Activated T-cell treated with anti-CD3 and anti-CD28 coated beads, Interleukin-2, amount 50 U/mL, for 72 hours (primary cell): Measurements from ENCODE around the gene P3H1. TPM values are rescaled to one million over a fixed set of nuclear protein-coding genes. Genes with fewer than 3 reads are reported as not detected.

Experiments
- ATAC-seq, 2 donors: fragments of 150-1000 bp; cut with Tn5 transposase; replicated peaks in 1 of 2; 2 replicates each; pipeline ENCODE4 v1.10.0; 2021; ENCODE audit warnings: moderate library complexity in 2 of 2, mild to moderate bottlenecking in 1 of 2
- DNase-seq, 2 donors: peaks; one replicate each; pipeline ENCODE4 v3.0.0; 2021 to 2022; ENCODE audit warnings: mixed read lengths in 1 of 2
- H3K27ac Mint-ChIP-seq: one replicate; pipeline ENCODE4 v1.8.0; 2022; ENCODE audit warnings: mild to moderate bottlenecking, moderate library complexity, mixed read lengths
- H3K27me3 Mint-ChIP-seq: one replicate; pipeline ENCODE4 v1.8.0; 2022; ENCODE audit warnings: low read depth, mixed read lengths
- H3K36me3 Mint-ChIP-seq, 2 donors: one replicate each; pipeline ENCODE4 v1.8.0; 2022; ENCODE audit warnings: mixed read lengths in 2 of 2, mild to moderate bottlenecking in 1 of 2; ENCODE audit not compliant: insufficient read depth in 2 of 2
- H3K4me1 Mint-ChIP-seq: one replicate; pipeline ENCODE4 v1.8.0; 2022; ENCODE audit warnings: low read depth, mixed read lengths
- H3K4me3 Mint-ChIP-seq, 2 donors: one replicate each; pipeline ENCODE4 v1.8.0; 2022; ENCODE audit warnings: mild to moderate bottlenecking in 2 of 2, mixed read lengths in 2 of 2, moderate library complexity in 2 of 2
- H3K9me3 Mint-ChIP-seq, 2 donors: one replicate each; pipeline ENCODE4 v1.8.0; 2022; ENCODE audit warnings: mixed read lengths in 2 of 2
- total RNA-seq, 2 donors: library from RNA; stranded (reverse); gene quantifications; one replicate each; pipeline ENCODE4 v1.2.3, GENCODE V29; 2022

P3H1 gene
- total RNA-seq, 2 donors from 2014 or later: 32.6 to 36.0 TPM

GRCh38 chr1:42748461-42749410, 18.1 kb downstream of the P3H1 start:
- no peak for ATAC-seq
- no peak for DNase-seq
- Mint-ChIP-seq H3K4me3 (no peak overlapping the region), H3K36me3 (peaks cover 10 to 11% of the 10 kb centered on the region in 2 donors), H3K4me1 (no peaks in the 10 kb centered on the region), H3K27ac (no peak overlapping the region), H3K9me3 (no peaks in the 10 kb centered on the region), H3K27me3 (no peaks in the 10 kb centered on the region)

- H3K27ac Mint-ChIP-seq: no peak overlapping the region
- peaks cover 10 to 11% of the 10 kb centered on the region in 2 donors for H3K36me3 Mint-ChIP-seq
- DNase-seq: no peak
- H3K9me3 Mint-ChIP-seq: no peaks in the 10 kb centered on the region
- no peaks in the 10 kb centered on the region for H3K4me1 Mint-ChIP-seq
- no peak for ATAC-seq
- H3K27me3 Mint-ChIP-seq: no peaks in the 10 kb centered on the region
- no peak overlapping the region for H3K4me3 Mint-ChIP-seq
Measured at GRCh38 chr1:42748021-42748420, 18.8 kb downstream of the P3H1 start.

GRCh38 chr1:42747125-42747524, 19.7 kb downstream of the P3H1 start:
- Mint-ChIP-seq H3K9me3 (no peaks in the 10 kb centered on the region), H3K4me3 (no peak overlapping the region), H3K36me3 (peaks cover 9 to 10% of the 10 kb centered on the region in 2 donors), H3K27ac (no peak overlapping the region), H3K4me1 (no peaks in the 10 kb centered on the region), H3K27me3 (no peaks in the 10 kb centered on the region)
- ATAC-seq (peak in 1 of 2 donors; percentile 36), DNase-seq (peak; percentile 38 to 42)

GRCh38 chr1:42746436-42747105, 20.3 kb downstream of the P3H1 start:
- DNase-seq (no peak), ATAC-seq (no peak)
- Mint-ChIP-seq H3K27ac (no peak overlapping the region), H3K4me1 (no peaks in the 10 kb centered on the region), H3K36me3 (peaks cover 5 to 6% of the 10 kb centered on the region in 2 donors), H3K9me3 (no peaks in the 10 kb centered on the region), H3K4me3 (no peak overlapping the region), H3K27me3 (no peaks in the 10 kb centered on the region)

GRCh38 chr1:42745851-42746250, 21.0 kb downstream of the P3H1 start:
- H3K27me3 Mint-ChIP-seq: no peaks in the 10 kb centered on the region
- H3K9me3 Mint-ChIP-seq: no peaks in the 10 kb centered on the region
- no peak for ATAC-seq
- no peak for DNase-seq
- no peak overlapping the region for H3K4me3 Mint-ChIP-seq
- no peaks in the 10 kb centered on the region for H3K4me1 Mint-ChIP-seq
- H3K36me3 Mint-ChIP-seq: peaks cover 4 to 5% of the 10 kb centered on the region in 2 donors
- no peak overlapping the region for H3K27ac Mint-ChIP-seq

- H3K36me3 Mint-ChIP-seq: no peaks in the 10 kb centered on the region
- no peak for ATAC-seq
- no peak overlapping the region for H3K27ac Mint-ChIP-seq
- no peaks in the 10 kb centered on the region for H3K27me3 Mint-ChIP-seq
- H3K4me3 Mint-ChIP-seq: no peak overlapping the region
- H3K4me1 Mint-ChIP-seq: no peaks in the 10 kb centered on the region
- H3K9me3 Mint-ChIP-seq: no peaks in the 10 kb centered on the region
- no peak for DNase-seq
Measured at GRCh38 chr1:42744148-42744413, 22.7 kb downstream of the P3H1 start.

- H3K4me3 Mint-ChIP-seq: no peak overlapping the region
- H3K36me3 Mint-ChIP-seq: no peaks in the 10 kb centered on the region
- ATAC-seq: no peak
- no peak for DNase-seq
- H3K9me3 Mint-ChIP-seq: no peaks in the 10 kb centered on the region
- H3K27me3 Mint-ChIP-seq: no peaks in the 10 kb centered on the region
- H3K4me1 Mint-ChIP-seq: no peaks in the 10 kb centered on the region
- no peak overlapping the region for H3K27ac Mint-ChIP-seq
Measured at GRCh38 chr1:42743317-42744147, 23.3 kb downstream of the P3H1 start.

- no peaks in the 10 kb centered on the region for H3K36me3 Mint-ChIP-seq
- no peaks in the 10 kb centered on the region for H3K9me3 Mint-ChIP-seq
- H3K4me1 Mint-ChIP-seq: no peaks in the 10 kb centered on the region
- H3K27me3 Mint-ChIP-seq: no peaks in the 10 kb centered on the region
- ATAC-seq: no peak
- DNase-seq: no peak
- H3K4me3 Mint-ChIP-seq: no peak overlapping the region
- H3K27ac Mint-ChIP-seq: no peak overlapping the region
Measured at GRCh38 chr1:42742617-42743316, 24.1 kb downstream of the P3H1 start.

GRCh38 chr1:42742141-42742540, 24.7 kb downstream of the P3H1 start:
- H3K36me3 Mint-ChIP-seq: no peaks in the 10 kb centered on the region
- no peak overlapping the region for H3K27ac Mint-ChIP-seq
- H3K4me3 Mint-ChIP-seq: no peak overlapping the region
- ATAC-seq (no peak), DNase-seq (no peak)
- H3K4me1 Mint-ChIP-seq: peaks cover 5% of the 10 kb centered on the region
- H3K27me3 Mint-ChIP-seq: no peaks in the 10 kb centered on the region
- H3K9me3 Mint-ChIP-seq: no peaks in the 10 kb centered on the region

- Mint-ChIP-seq H3K4me3 (no peak overlapping the region), H3K27ac (no peak overlapping the region), H3K27me3 (no peaks in the 10 kb centered on the region), H3K4me1 (peaks cover 9% of the 10 kb centered on the region), H3K36me3 (no peaks in the 10 kb centered on the region), H3K9me3 (no peaks in the 10 kb centered on the region)
- DNase-seq (no peak), ATAC-seq (no peak)
Measured at GRCh38 chr1:42741706-42742105, 25.1 kb downstream of the P3H1 start.

- Mint-ChIP-seq H3K4me1 (peaks cover 11% of the 10 kb centered on the region), H3K9me3 (no peaks in the 10 kb centered on the region), H3K27ac (no peak overlapping the region), H3K27me3 (no peaks in the 10 kb centered on the region), H3K4me3 (no peak overlapping the region), H3K36me3 (no peaks in the 10 kb centered on the region)
- DNase-seq: no peak
- ATAC-seq: no peak
Measured at GRCh38 chr1:42740851-42741580, 25.8 kb downstream of the P3H1 start.
